Activated T-cell treated with anti-CD3 and anti-CD28 coated beads, Interleukin-2, amount 50 U/mL, for 24 hours (primary cell): ENCODE measurements around the gene TRPM4.
"Not testable (repeated sequence)": the region's sequence is repeated elsewhere in the genome, so short reads cannot be mapped to it uniquely, and the experiment has no call there.

Experiments
- DNase-seq: peaks from one replicate; pipeline ENCODE4 v3.0.0-alpha.2; 2020
- H3K27ac Mint-ChIP-seq: 2 replicates; pipeline ENCODE4 v1.8.0; 2020; ENCODE audit warnings: mild to moderate bottlenecking, mixed read lengths
- H3K27me3 Mint-ChIP-seq: 2 replicates; pipeline ENCODE4 v1.8.0; 2020; ENCODE audit warnings: mixed read lengths
- H3K36me3 Mint-ChIP-seq: 2 replicates; pipeline ENCODE4 v1.8.0; 2020; ENCODE audit warnings: low read depth, mixed read lengths
- H3K4me1 Mint-ChIP-seq: 2 replicates; pipeline ENCODE4 v1.8.0; 2020; ENCODE audit warnings: low read depth, mixed read lengths
- H3K4me3 Mint-ChIP-seq: 2 replicates; pipeline ENCODE4 v1.8.0; 2020; ENCODE audit warnings: mild to moderate bottlenecking, moderate library complexity, mixed read lengths
- H3K9me3 Mint-ChIP-seq: 2 replicates; pipeline ENCODE4 v1.8.0; 2020; ENCODE audit warnings: mixed read lengths

TRPM4 gene

DNA sequence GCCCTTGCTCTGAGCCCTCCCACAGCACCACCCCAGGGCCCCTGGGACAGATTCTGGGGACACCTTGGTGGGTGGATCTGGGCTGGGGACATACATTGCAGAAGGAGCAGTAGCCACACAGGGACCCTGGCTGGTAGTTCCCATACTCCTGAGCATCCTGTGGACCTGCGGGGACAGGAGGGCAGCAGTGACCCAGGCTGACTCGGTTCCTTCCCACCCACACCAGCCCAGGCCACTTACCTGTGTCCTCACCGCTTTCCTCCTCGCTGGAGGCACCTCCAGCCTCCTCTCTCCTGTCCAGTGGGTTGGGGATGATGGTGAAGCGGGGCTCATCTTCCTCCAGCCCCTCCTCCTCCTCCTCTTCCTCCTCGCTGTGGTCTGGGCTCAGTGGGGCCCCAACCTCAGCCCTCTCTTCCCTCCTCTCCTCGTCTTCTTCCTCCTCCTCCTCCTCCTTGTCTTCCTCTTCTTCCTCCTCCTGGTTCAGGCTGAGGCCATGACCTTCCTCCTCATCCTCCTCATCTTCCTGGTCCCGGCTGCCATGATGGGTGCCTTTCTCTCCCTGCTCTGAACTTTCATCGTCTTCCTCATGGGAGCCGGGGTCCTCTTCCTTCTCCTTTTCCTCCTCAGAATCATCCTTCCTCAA, 4.3 kb upstream of the TRPM4 start:
- Mint-ChIP-seq H3K27ac (no peak overlapping the region), H3K9me3 (peaks cover 4% of the 10 kb centered on the region), H3K36me3 (no peaks in the 10 kb centered on the region), H3K4me3 (no peak overlapping the region), H3K4me1 (peaks cover 29% of the 10 kb centered on the region), H3K27me3 (peaks cover 83% of the 10 kb centered on the region)
- DNase-seq, result no peak

DNA sequence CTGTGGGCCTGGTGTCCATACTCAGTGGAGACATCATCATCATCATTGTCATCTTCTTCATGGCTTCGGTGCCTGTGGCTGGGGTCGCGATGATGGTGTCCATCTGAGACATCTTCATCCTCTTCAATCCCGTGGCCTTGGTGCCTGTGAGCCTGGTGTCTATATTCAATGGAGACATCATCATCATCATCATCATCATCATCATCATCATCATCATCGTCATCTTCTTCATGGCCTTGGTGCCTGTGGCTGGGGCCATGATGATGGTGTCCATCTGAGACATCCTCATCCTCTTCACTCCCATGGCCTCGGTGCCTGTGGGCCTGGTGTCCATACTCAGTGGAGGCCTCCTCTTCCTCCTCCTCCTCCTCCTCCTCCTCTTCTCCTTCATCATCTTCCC, 3.3 kb upstream of the TRPM4 start:
- H3K36me3 Mint-ChIP-seq, result no peaks in the 10 kb centered on the region
- DNase-seq, result no peak
- peaks cover 26% of the 10 kb centered on the region for H3K4me1 Mint-ChIP-seq
- H3K9me3 Mint-ChIP-seq, result peaks cover 4% of the 10 kb centered on the region
- H3K27me3 Mint-ChIP-seq, result peaks cover 82% of the 10 kb centered on the region
- no peak overlapping the region for H3K27ac Mint-ChIP-seq
- no peak overlapping the region for H3K4me3 Mint-ChIP-seq

DNA sequence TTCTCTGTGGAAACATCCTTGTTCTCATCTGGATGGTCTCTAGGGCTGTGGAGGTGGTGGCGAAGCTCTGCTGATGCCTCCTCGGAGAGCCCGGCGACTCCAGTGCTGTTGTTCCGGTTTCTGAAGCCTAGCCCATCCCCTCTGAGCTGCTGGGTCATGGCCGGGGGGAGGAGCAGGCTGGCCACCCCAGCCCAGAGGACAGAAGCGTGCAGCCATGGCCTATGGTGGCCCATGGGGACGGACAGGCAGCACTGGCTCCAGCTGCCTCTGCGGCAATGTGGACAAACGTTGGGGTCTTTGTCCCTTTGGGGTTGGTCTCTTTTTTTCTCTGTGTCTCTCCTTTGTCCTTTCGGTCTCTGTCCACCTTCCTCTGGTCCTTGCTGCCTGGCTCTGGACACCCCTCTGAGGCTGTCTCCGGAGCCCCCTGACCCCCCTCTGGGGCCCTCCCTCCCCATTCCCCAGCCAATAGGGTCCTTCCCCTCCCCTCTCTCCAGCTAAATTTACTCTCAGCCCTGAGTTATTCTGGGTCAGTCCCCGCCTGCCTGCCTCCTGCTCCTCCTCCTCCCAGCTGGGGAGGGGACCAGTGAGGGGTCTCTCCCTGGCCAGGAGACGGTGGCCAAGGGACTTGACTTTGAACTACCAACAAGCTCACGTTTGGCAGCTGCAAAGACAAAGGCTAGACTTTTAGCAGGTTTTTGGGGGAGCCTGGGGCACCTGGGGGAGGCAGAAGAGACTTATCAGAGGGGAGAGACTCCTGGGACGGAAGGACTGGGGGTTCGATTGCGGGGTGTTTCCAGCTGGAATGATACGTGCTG, 2.4 kb upstream of the TRPM4 start, which contains the start of gene HRC:
Gene HRC (minus strand): TSS at position 392 of the 815 bp plus-strand sequence. CDS start 159 bp downstream, at position 233.
- Mint-ChIP-seq H3K4me1 (peaks cover 16% of the 10 kb centered on the region), H3K4me3 (no peak within 1 kb of the TSS), H3K27me3 (peaks cover 81% of the 10 kb centered on the region), H3K9me3 (peaks cover 4% of the 10 kb centered on the region), H3K27ac (no peak within 1 kb of the TSS), H3K36me3 (no peaks in the 10 kb centered on the region)
- DNase-seq, result no peak

DNA sequence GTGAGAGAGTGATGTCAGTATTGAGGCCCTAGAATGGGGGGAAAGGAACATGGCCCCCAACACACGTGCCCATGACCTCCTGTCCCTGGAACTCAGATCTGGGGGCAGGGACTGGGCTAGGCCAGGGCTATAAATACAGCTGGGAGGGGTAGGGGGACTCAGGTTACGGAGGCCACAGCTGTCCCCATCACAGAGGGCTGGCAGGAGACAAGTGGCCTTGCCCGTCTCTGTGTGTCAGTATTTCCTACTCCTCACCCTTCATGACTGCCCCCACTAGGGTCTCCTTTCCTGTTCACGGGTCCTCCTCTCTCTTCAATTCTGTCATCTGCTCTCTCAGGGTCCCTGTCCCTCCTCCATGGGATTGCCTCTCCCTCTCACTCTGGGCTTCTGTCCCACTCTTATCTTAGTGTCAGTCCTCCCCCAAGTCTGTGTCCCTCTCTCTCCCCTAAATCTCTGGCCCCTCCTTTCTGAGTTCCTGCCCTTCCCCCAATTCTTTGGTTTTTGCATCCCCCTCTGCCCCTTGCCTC, 1.7 kb upstream of the TRPM4 start:
- Mint-ChIP-seq H3K9me3 (peaks cover 4% of the 10 kb centered on the region), H3K27ac (no peak overlapping the region), H3K27me3 (peaks cover 84% of the 10 kb centered on the region), H3K4me3 (no peak overlapping the region), H3K4me1 (peaks cover 14% of the 10 kb centered on the region), H3K36me3 (no peaks in the 10 kb centered on the region)
- DNase-seq, result no peak

DNA sequence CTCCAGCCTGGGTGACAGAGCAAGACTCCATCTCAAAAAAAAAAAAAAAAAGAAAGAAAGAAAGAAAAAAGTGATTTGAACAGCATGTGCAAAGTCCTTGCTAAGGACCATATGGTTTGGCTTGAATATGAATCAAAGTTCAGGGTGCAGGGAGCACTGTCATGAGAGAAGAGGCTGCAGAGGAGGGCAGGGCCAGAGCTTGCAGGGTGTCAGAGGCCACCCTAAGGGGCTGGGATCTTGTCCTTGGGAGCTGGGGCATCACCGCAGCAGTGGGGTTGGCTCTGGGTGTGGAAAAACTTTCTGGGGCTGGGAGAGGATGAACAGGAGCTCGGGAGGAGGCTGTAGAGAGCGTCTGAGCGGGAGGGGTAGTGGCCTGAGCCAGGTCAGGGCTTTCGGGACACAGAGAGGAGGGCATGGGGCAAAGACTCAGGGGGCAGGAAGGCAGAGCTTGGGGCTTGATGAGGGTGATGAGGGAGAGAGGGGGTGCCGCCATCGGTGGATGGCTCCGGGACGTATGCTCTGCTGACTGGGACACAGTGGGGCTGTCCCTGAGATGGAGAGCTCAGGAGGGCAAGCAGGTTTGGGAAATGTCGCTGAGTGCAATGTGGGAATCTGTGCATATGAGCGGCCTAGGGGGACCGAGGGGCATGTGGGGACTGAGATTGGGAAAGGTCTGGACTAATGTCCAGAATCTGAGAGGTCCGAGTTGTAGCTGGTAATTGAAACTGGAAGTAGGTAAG, 3.0 kb downstream of the TRPM4 start:
- H3K9me3 Mint-ChIP-seq, result no peaks in the 10 kb centered on the region
- peaks cover 52% of the 10 kb centered on the region for H3K27me3 Mint-ChIP-seq
- H3K4me3 Mint-ChIP-seq, result no peak overlapping the region
- DNase-seq, result no peak
- H3K4me1 Mint-ChIP-seq, result peaks cover 7% of the 10 kb centered on the region
- no peak overlapping the region for H3K27ac Mint-ChIP-seq
- H3K36me3 Mint-ChIP-seq, result no peaks in the 10 kb centered on the region

DNA sequence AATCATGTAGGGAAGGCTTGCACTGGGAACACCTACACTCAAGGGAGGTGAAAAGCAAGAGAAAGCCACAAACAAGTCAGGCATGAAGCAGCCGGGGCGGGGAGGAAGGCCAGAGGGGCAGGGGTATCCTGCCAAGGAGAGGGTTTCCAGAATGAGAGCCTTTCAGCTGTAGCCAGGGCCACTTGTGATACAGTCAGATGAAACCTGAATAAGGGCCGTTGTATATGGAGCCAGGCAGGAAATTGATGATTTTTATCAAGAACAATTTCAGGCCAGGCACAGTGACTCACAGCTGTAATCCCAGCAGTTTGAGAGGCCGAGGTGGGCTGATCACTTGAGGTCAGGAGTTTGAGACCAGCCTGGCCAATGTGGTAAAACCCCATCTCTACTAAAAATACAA, 4.4 kb downstream of the TRPM4 start:
- Mint-ChIP-seq H3K27ac (no peak overlapping the region), H3K27me3 (peaks cover 49% of the 10 kb centered on the region), H3K4me1 (peaks cover 7% of the 10 kb centered on the region), H3K4me3 (no peak overlapping the region), H3K36me3 (no peaks in the 10 kb centered on the region), H3K9me3 (no peaks in the 10 kb centered on the region)
- no peak for DNase-seq

DNA sequence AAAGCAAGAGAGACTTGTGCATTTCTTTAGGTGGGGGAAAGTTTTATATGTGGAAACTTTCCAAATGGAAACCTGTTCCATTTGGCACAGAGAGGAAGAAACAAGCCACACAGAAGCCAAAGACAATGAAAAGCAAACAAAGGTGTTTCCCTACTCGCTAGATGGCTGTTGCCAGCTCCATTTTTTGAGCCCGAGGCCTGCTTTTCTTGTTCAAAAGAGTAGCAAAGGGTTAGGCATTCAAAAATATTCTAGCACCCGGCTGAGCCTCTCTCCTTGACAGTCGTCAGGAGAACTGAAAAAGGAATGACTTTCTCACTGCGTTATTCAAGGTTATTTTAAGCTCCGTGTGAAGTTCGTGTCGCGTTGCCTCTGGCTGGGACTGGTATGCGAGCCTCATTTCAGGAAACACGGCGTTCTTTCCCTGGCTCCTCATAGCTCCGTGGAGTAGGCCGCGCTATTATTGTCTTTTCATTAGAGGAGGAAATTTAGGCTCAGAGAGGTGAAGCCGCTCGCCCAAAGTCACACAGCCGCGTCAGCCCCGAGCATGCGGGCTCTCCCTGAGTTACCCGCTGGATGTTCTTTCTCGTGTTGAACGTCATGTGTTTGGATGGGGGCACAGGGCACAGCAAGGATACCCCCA, 7.6 kb downstream of the TRPM4 start:
- DNase-seq, result no peak
- H3K4me1 Mint-ChIP-seq, result no peaks in the 10 kb centered on the region
- H3K27me3 Mint-ChIP-seq, result peaks cover 27% of the 10 kb centered on the region
- H3K4me3 Mint-ChIP-seq, result no peak overlapping the region
- H3K9me3 Mint-ChIP-seq, result no peaks in the 10 kb centered on the region
- no peaks in the 10 kb centered on the region for H3K36me3 Mint-ChIP-seq
- no peak overlapping the region for H3K27ac Mint-ChIP-seq

DNA sequence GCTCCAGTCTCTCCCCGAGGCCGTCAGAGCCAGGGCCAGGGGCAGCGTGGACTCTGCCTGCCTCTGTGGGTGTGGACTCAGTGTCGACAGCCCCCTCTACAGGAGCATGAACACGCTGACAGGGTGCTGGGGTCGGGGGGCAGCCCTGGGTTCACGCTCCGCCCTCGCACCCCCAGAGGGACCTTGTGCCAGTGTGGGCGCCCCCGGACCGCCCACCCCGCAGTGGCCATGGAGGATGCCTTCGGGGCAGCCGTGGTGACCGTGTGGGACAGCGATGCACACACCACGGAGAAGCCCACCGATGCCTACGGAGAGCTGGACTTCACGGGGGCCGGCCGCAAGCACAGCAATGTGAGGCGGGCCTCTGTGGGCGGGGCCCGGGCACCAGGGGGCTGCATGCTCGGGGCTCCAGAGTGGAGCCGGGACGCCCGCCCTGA, 8.3 kb downstream of the TRPM4 start:
- Mint-ChIP-seq H3K27ac (no peak overlapping the region), H3K4me1 (no peaks in the 10 kb centered on the region), H3K4me3 (no peak overlapping the region), H3K36me3 (no peaks in the 10 kb centered on the region), H3K27me3 (peaks cover 22% of the 10 kb centered on the region), H3K9me3 (no peaks in the 10 kb centered on the region)
- DNase-seq, result no peak

DNA sequence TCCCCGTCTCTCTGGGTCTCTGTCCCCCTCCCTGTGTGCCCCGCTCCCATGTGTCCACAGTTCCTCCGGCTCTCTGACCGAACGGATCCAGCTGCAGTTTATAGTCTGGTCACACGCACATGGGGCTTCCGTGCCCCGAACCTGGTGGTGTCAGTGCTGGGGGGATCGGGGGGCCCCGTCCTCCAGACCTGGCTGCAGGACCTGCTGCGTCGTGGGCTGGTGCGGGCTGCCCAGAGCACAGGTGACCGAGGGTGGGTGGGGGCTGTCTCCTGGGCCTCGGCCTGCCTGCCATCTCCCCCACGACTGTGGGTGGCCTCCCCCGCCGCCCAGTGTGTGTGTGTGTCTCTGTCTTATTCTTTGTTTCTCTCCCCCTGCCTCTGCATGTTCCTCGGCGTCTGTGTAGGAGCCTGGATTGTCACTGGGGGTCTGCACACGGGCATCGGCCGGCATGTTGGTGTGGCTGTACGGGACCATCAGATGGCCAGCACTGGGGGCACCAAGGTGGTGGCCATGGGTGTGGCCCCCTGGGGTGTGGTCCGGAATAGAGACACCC, 10.3 kb downstream of the TRPM4 start:
- no peaks in the 10 kb centered on the region for H3K9me3 Mint-ChIP-seq
- H3K36me3 Mint-ChIP-seq, result no peaks in the 10 kb centered on the region
- H3K4me1 Mint-ChIP-seq, result no peaks in the 10 kb centered on the region
- H3K27me3 Mint-ChIP-seq, result peaks cover 17% of the 10 kb centered on the region
- no peak for DNase-seq
- H3K27ac Mint-ChIP-seq, result no peak overlapping the region
- no peak overlapping the region for H3K4me3 Mint-ChIP-seq

DNA sequence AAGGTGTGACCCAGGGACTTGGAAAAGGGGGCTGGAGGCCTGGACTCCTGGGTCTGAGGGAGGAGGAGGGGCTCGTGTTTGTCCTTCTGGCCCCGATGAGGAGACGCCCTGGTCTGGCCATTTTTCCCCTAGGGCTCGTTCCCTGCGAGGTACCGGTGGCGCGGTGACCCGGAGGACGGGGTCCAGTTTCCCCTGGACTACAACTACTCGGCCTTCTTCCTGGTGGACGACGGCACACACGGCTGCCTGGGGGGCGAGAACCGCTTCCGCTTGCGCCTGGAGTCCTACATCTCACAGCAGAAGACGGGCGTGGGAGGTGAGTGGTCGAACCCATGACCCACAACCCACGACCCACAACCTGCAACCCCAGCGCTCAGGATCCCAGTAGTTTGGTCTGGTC, 10.8 kb downstream of the TRPM4 start:
- DNase-seq, result no peak
- no peaks in the 10 kb centered on the region for H3K36me3 Mint-ChIP-seq
- H3K4me3 Mint-ChIP-seq, result no peak overlapping the region
- H3K27ac Mint-ChIP-seq, result no peak overlapping the region
- H3K27me3 Mint-ChIP-seq, result peaks cover 17% of the 10 kb centered on the region
- H3K4me1 Mint-ChIP-seq, result no peaks in the 10 kb centered on the region
- no peaks in the 10 kb centered on the region for H3K9me3 Mint-ChIP-seq

DNA sequence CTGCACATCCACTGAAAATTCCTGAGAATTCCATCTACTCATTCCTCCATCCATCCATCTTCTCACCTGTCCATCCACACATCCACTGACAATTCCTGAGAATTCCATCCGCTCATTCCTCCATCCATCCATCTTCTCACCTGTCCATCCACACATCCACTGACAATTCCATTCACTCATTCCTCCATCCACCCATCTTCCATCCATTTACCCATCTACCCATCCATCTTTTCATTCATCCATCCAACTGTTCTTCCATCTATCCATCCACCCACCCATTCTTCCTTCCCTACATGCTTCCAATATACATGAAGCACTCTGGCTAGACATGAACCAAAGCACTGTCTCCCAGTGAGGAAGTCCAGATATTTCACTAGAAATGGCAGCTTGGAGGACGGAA, 15.6 kb downstream of the TRPM4 start:
- peaks cover 4% of the 10 kb centered on the region for H3K4me1 Mint-ChIP-seq
- no peak overlapping the region for H3K4me3 Mint-ChIP-seq
- H3K36me3 Mint-ChIP-seq, result no peaks in the 10 kb centered on the region
- H3K9me3 Mint-ChIP-seq, result no peaks in the 10 kb centered on the region
- H3K27me3 Mint-ChIP-seq, result peaks cover 11% of the 10 kb centered on the region
- no peak for DNase-seq
- H3K27ac Mint-ChIP-seq, result no peak overlapping the region

DNA sequence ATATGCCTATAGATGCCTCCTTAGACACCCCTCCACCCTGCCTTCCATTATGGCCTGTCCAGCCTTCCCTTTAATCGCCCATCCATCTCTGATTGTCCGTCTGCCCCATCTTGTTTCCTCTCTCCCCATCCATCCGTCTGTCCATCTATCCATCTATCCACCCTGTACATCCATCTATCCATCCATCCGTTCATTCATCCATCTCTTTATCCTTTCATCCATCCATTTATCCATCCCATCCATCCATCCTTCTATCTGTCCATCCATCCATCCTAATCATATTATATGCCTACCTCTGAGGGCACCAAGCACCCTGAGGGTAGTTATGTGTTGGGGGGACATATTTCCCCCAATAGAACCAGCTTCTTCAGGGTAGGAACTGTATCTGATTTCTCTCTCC, 23.1 kb downstream of the TRPM4 start:
- Mint-ChIP-seq H3K4me1 (peaks cover 4% of the 10 kb centered on the region), H3K27ac (no peak overlapping the region), H3K36me3 (peaks cover 3% of the 10 kb centered on the region), H3K9me3 (peaks cover 4% of the 10 kb centered on the region), H3K27me3 (no peaks in the 10 kb centered on the region), H3K4me3 (no peak overlapping the region)
- no peak for DNase-seq

DNA sequence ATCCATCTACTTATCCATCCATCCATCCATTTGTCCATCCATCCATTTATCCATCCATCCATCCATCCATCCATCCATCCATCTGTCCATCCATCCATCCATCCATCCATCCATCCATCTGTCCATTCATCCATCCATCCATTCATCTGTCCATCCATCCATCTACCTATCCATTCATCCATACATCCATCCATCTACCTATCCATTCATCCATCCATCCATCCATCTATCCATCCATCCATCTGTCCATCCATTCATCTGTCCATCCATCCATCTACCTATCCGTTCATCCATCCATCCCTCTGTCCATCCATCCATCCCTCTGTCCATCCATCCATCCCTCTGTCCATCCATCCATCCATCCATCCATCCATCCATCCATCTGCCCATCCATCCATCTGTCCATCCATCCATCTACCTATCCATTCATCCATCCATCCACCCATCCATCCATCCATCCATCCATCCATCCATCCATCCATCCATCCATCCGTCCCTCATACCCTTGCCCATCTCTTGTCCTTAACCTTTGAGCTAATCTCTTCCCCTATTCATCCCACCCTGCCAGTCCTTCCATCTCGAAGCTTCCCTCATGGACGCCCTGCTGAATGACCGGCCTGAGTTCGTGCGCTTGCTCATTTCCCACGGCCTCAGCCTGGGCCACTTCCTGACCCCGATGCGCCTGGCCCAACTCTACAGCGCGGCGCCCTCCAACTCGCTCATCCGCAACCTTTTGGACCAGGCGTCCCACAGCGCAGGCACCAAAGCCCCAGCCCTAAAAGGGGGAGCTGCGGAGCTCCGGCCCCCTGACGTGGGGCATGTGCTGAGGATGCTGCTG, 24.6 kb downstream of the TRPM4 start:
- H3K4me3 Mint-ChIP-seq, result not testable (repeated sequence)

More for the DNA sequence above, 24.6 kb downstream of the TRPM4 start:
- DNase-seq, H3K9me3 Mint-ChIP-seq, H3K36me3 Mint-ChIP-seq, H3K4me1 Mint-ChIP-seq, H3K27ac Mint-ChIP-seq, H3K27me3 Mint-ChIP-seq: not testable (repeated sequence)
